Ishikawa (cell line): ENCODE measurements around the gene XRRA1.

Experiments
- CEBPB ChIP-seq: IDR thresholded peaks from 2 replicates; pipeline ENCODE4 v1.6.1; 2012
- CREB1 ChIP-seq: IDR thresholded peaks from 2 replicates; pipeline ENCODE4 v1.6.1; 2012; ENCODE audit warnings: low read depth
- EGR1 ChIP-seq: IDR thresholded peaks from 2 replicates; pipeline ENCODE4 v1.6.1; 2012
- EP300 ChIP-seq: IDR thresholded peaks from 2 replicates; pipeline ENCODE4 v1.6.1; 2012; ENCODE audit warnings: borderline replicate concordance
- FOXM1 ChIP-seq: IDR thresholded peaks from 2 replicates; pipeline ENCODE4 v1.6.1; 2012; ENCODE audit warnings: low read depth, borderline replicate concordance
- NFIC ChIP-seq: IDR thresholded peaks from 2 replicates; pipeline ENCODE4 v1.6.1; 2012
- RAD21 ChIP-seq: IDR thresholded peaks from 2 replicates; pipeline ENCODE4 v1.6.1; 2012; ENCODE audit warnings: low read depth
- TAF1 ChIP-seq: IDR thresholded peaks from 2 replicates; pipeline ENCODE4 v1.6.1; 2012; ENCODE audit warnings: low read depth, mild to moderate bottlenecking
- TCF12 ChIP-seq: IDR thresholded peaks from 2 replicates; pipeline ENCODE4 v1.6.1; 2012; ENCODE audit warnings: low read depth
- TEAD4 ChIP-seq: IDR thresholded peaks from 2 replicates; pipeline ENCODE4 v1.6.1; 2012
- YY1 ChIP-seq: IDR thresholded peaks from 2 replicates; pipeline ENCODE4 v1.6.1; 2012; ENCODE audit warnings: low read depth
- ZBTB7A ChIP-seq: IDR thresholded peaks from 2 replicates; pipeline ENCODE4 v1.6.1; 2012; ENCODE audit warnings: low read depth
- TF ChIP-seq, protein P1 (sequence below): IDR thresholded peaks from 2 replicates; pipeline ENCODE4 v1.6.1; 2012
- TF ChIP-seq, protein P2 (sequence below): IDR thresholded peaks from 2 replicates; pipeline ENCODE4 v1.6.1; 2012; ENCODE audit warnings: low read depth, mild to moderate bottlenecking
- TF ChIP-seq, protein P3 (sequence below): IDR thresholded peaks from 2 replicates; pipeline ENCODE4 v1.6.1; 2012

The XRRA1 gene

DNA sequence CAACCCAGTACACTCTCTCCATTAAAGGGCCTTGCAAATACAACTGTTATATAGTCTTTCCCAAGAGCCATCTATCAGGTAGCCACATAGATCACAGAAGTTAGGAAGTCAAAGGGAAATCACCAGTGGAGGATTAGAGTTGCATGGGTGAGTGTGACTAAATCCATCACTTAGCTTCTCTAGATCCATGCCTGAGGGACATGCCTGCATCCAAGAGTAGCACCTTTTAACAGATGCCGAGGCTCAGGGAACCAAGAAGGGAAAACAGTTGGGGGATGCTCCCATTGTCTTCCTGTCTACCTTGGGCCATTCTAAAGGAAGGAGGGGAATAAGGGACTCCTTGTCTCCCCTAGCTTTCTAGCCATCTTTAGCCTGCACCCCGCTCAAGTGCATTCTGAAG, 77.9 kb downstream of the XRRA1 start:
- TF ChIP-seq, protein P1, sequence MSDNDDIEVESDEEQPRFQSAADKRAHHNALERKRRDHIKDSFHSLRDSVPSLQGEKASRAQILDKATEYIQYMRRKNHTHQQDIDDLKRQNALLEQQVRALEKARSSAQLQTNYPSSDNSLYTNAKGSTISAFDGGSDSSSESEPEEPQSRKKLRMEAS: no peak
- no peak for TF ChIP-seq TAF1
- no peak for TF ChIP-seq EP300
- no peak for TF ChIP-seq RAD21
- TF ChIP-seq FOXM1: no peak

DNA sequence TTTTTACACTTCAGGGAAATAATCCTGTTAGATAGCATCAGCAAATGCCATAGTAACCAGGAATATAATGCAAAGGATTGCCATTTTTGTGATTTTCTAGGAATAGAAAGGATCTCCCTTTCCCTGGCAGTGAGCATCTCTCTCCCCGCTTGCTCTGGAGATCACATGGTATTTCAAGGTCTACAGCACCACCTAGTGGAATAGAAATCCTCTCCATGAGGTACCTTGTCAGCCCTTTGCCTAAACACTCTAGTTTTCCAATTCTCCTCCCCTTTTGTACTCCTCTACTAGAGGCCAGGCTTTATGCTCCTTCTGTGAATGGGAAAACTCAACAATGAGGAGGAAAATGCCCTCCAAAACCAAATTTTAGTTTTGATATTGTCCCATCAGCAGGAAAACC, 78.4 kb downstream of the XRRA1 start:
- TF ChIP-seq RAD21 (peak; percentile 34), EGR1 (no peak), EP300 (no peak)

DNA sequence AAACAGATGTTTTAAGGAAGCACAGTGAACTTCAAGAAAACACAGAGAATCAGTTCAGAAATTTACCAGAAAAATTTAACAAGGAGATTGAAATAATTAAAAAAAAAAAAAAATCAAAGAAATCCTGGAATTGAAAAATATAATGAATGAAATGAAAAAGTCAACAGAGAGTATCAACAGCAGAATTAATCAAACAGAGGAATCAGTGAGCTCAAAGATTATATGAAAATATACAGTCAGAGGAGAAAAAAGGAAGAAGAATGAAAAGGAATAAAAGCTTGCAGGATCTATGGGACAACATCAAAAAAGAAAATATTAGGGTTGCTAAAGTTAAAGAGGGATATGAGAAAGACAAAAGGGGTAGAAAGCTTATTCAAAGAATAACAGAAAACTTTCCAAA, 82.3 kb downstream of the XRRA1 start:
- TF ChIP-seq, protein P2, sequence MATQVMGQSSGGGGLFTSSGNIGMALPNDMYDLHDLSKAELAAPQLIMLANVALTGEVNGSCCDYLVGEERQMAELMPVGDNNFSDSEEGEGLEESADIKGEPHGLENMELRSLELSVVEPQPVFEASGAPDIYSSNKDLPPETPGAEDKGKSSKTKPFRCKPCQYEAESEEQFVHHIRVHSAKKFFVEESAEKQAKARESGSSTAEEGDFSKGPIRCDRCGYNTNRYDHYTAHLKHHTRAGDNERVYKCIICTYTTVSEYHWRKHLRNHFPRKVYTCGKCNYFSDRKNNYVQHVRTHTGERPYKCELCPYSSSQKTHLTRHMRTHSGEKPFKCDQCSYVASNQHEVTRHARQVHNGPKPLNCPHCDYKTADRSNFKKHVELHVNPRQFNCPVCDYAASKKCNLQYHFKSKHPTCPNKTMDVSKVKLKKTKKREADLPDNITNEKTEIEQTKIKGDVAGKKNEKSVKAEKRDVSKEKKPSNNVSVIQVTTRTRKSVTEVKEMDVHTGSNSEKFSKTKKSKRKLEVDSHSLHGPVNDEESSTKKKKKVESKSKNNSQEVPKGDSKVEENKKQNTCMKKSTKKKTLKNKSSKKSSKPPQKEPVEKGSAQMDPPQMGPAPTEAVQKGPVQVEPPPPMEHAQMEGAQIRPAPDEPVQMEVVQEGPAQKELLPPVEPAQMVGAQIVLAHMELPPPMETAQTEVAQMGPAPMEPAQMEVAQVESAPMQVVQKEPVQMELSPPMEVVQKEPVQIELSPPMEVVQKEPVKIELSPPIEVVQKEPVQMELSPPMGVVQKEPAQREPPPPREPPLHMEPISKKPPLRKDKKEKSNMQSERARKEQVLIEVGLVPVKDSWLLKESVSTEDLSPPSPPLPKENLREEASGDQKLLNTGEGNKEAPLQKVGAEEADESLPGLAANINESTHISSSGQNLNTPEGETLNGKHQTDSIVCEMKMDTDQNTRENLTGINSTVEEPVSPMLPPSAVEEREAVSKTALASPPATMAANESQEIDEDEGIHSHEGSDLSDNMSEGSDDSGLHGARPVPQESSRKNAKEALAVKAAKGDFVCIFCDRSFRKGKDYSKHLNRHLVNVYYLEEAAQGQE: no peak
- TF ChIP-seq CEBPB: no peak
- TF ChIP-seq, protein P1: no peak
- TF ChIP-seq YY1: no peak
- no peak for TF ChIP-seq EP300
- no peak for TF ChIP-seq CREB1
- TF ChIP-seq, protein P3, sequence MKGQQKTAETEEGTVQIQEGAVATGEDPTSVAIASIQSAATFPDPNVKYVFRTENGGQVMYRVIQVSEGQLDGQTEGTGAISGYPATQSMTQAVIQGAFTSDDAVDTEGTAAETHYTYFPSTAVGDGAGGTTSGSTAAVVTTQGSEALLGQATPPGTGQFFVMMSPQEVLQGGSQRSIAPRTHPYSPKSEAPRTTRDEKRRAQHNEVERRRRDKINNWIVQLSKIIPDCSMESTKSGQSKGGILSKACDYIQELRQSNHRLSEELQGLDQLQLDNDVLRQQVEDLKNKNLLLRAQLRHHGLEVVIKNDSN: no peak
- TF ChIP-seq FOXM1: no peak
- TF ChIP-seq NFIC: no peak
- no peak for TF ChIP-seq TCF12
- no peak for TF ChIP-seq TEAD4
- no peak for TF ChIP-seq RAD21
- TF ChIP-seq ZBTB7A: no peak
- no peak for TF ChIP-seq EGR1
- TF ChIP-seq TAF1: no peak

DNA sequence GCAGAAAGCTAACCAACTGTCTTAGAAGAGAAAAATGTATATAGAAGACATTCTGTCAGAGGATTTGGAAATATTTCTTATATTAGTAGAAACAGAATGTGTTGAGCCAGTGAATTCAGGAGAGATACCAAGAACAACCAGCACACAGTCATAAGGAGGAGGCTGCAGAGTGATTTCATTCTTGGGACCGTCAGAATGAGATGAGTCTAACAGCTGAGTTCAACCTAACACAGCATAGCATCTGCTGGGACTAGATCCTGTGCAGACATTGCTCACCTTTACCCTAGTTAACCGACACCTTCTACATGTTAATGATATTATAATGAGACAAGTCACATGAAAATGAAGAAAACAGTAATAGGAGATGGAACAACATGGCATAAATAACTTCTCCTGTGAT, 85.5 kb downstream of the XRRA1 start:
- TF ChIP-seq, protein P2: no peak
- no peak for TF ChIP-seq TEAD4
- TF ChIP-seq EGR1: no peak
- TF ChIP-seq FOXM1: no peak
- no peak for TF ChIP-seq EP300
- TF ChIP-seq, protein P3: no peak
- no peak for TF ChIP-seq ZBTB7A
- TF ChIP-seq CREB1: no peak

DNA sequence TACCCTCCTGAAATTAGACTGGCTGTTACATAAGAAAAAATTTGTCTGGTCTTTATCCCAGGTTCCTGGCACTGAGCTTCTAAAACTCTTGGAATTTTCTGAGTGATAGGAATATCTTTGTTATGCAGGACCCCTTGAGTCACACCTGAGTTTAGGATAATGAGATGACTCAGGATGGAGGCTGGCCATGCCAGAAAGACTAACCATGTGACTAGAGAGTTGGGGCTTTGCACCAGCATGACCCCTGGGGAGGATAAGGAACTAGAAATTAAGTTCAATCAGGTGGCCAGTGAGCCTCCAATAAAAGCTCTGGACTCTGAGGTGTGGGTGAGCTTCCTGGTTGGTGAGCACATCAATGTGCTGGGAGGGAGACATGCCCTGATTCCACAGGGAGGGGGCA, 88.1 kb downstream of the XRRA1 start:
- TF ChIP-seq TAF1 (no peak), ZBTB7A (no peak), FOXM1 (no peak), CREB1 (no peak), EP300 (no peak)
- TF ChIP-seq, protein P3: no peak

DNA sequence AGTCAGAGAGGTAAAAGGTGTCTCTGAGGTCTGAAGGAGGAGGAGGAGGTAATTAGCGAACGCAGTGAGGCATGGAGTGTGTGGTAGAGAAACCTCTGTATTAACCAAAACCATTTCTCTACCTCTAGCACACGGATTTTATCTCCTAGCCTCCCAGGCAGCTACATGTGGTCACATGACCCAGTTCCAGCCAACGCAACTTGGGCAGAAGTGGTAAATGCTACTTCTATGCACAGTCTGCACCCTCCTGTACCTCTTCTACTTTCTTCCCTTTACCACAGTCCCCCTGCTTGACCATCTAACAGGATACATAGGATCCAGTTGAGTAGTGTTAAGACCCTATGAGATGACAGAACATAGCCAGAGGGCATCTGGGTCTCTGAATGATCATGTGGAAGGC, 95.7 kb downstream of the XRRA1 start:
- TF ChIP-seq ZBTB7A (no peak), TAF1 (no peak), CREB1 (no peak), TCF12 (no peak), YY1 (no peak)
- TF ChIP-seq, protein P3: no peak
